Measurements from ENCODE around the gene MYO16.

- TF ChIP-seq ZNF211 (tag by site-specific recombination; IDR thresholded peaks at IDR 0.05; ENCODE audit: low read depth) (no peak), SP2 (tag by site-specific recombination; IDR thresholded peaks at IDR 0.05) (no peak), ZNF302 (tag by site-specific recombination; IDR thresholded peaks at IDR 0.05; ENCODE audit: low read depth) (no peak), ZNF148 (tag by site-specific recombination; IDR thresholded peaks at IDR 0.05; ENCODE audit: borderline replicate concordance) (no peak), ZBTB8A (tag by site-specific recombination; IDR thresholded peaks at IDR 0.05) (no peak)
- TF ChIP-seq, protein P1, sequence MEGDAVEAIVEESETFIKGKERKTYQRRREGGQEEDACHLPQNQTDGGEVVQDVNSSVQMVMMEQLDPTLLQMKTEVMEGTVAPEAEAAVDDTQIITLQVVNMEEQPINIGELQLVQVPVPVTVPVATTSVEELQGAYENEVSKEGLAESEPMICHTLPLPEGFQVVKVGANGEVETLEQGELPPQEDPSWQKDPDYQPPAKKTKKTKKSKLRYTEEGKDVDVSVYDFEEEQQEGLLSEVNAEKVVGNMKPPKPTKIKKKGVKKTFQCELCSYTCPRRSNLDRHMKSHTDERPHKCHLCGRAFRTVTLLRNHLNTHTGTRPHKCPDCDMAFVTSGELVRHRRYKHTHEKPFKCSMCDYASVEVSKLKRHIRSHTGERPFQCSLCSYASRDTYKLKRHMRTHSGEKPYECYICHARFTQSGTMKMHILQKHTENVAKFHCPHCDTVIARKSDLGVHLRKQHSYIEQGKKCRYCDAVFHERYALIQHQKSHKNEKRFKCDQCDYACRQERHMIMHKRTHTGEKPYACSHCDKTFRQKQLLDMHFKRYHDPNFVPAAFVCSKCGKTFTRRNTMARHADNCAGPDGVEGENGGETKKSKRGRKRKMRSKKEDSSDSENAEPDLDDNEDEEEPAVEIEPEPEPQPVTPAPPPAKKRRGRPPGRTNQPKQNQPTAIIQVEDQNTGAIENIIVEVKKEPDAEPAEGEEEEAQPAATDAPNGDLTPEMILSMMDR (tag by site-specific recombination; IDR thresholded peaks at IDR 0.05), result no peak
Observed at GRCh38 chr13:109100705-109101304, 471.4 kb downstream of the MYO16 start.

Measured in HEK293 (cell line).